Activated CD8-positive, alpha-beta T cell treated with anti-CD3 and anti-CD28 coated beads for 36 hours (primary cell): ENCODE results near the gene ITPR1. TPM values are rescaled to one million over a fixed set of nuclear protein-coding genes. Genes with fewer than 3 reads are reported as not detected.
A peak's percentile ranks its signal among the peaks of the same experiment; 100 is the strongest.

ENCODE experiments used
- ATAC-seq: fragments of 200-7000 bp; cut with Tn5 transposase; one replicate; pipeline ENCODE4 v1.10.0; 2021; ENCODE audit warnings: mild to moderate bottlenecking, moderate library complexity
- CTCF ChIA-PET: fragments of 350-600 bp; sonication (Branson Sonifier 250); formaldehyde crosslinking; loops from one replicate; lab custom pipeline; 2021; ENCODE audit warnings: antibody characterized with exemption; lab: Charles Lee
- POLR2A ChIA-PET: fragments of 350-600 bp; sonication (Branson Sonifier 250); formaldehyde crosslinking; loops from one replicate; lab custom pipeline; 2021; ENCODE audit warnings: antibody characterized with exemption; lab: Charles Lee
- DNase-seq: peaks from one replicate; pipeline ENCODE4 v3.0.0-alpha.2; 2020
- H3K27ac Mint-ChIP-seq: one replicate; pipeline ENCODE4 v1.8.0; 2021; ENCODE audit warnings: mild to moderate bottlenecking, mixed read lengths
- H3K27me3 Mint-ChIP-seq: one replicate; pipeline ENCODE4 v1.8.0; 2021; ENCODE audit warnings: mixed read lengths
- H3K36me3 Mint-ChIP-seq: one replicate; pipeline ENCODE4 v1.8.0; 2021; ENCODE audit warnings: low read depth, mixed read lengths
- H3K4me1 Mint-ChIP-seq: one replicate; pipeline ENCODE4 v1.8.0; 2021; ENCODE audit warnings: low read depth, mixed read lengths
- H3K4me3 Mint-ChIP-seq: one replicate; pipeline ENCODE4 v1.8.0; 2021; ENCODE audit warnings: mild to moderate bottlenecking, moderate library complexity, mixed read lengths
- H3K9me3 Mint-ChIP-seq: one replicate; pipeline ENCODE4 v1.8.0; 2021; ENCODE audit warnings: mixed read lengths
- intact Hi-C: fragments of 100-400 bp; cut with micrococcal nuclease; formaldehyde crosslinking; loops from one replicate; pipeline ENCODE4 v1.10.0; 2022
- total RNA-seq, 2 experiments: library from RNA; stranded (reverse); gene quantifications; one replicate each; pipeline ENCODE4 v1.2.3, GENCODE V29; 2021
- TF ChIP-seq, protein P1 (sequence below): fragments of 200-600 bp; IDR thresholded peaks from one replicate; pipeline ENCODE4 v1.8.0; 2022; ENCODE audit warnings: antibody characterized with exemption, mild to moderate bottlenecking

ITPR1 gene
- total RNA-seq, 2 experiments from 2014 or later, result 93.9 to 98.2 TPM

- Mint-ChIP-seq H3K27me3 (no peaks in the 10 kb centered on the region), H3K9me3 (no peaks in the 10 kb centered on the region), H3K4me3 (no peak overlapping the region), H3K4me1 (no peaks in the 10 kb centered on the region), H3K27ac (no peak overlapping the region), H3K36me3 (peaks cover 53% of the 10 kb centered on the region)
- intact Hi-C loops, result no loop called here
- ChIA-PET CTCF (interaction anchor here (1.8 kb wide), 1 partner anchor 10 kb away, joined by 7 read pairs; no protein-coding TSS in a partner anchor), POLR2A (interaction anchor here (1.3 kb wide), 1 partner anchor 10 kb away, joined by 4 read pairs; no protein-coding TSS in a partner anchor)
- no peak for ATAC-seq
- TF ChIP-seq, protein P1, sequence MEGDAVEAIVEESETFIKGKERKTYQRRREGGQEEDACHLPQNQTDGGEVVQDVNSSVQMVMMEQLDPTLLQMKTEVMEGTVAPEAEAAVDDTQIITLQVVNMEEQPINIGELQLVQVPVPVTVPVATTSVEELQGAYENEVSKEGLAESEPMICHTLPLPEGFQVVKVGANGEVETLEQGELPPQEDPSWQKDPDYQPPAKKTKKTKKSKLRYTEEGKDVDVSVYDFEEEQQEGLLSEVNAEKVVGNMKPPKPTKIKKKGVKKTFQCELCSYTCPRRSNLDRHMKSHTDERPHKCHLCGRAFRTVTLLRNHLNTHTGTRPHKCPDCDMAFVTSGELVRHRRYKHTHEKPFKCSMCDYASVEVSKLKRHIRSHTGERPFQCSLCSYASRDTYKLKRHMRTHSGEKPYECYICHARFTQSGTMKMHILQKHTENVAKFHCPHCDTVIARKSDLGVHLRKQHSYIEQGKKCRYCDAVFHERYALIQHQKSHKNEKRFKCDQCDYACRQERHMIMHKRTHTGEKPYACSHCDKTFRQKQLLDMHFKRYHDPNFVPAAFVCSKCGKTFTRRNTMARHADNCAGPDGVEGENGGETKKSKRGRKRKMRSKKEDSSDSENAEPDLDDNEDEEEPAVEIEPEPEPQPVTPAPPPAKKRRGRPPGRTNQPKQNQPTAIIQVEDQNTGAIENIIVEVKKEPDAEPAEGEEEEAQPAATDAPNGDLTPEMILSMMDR, result no peak
- no peak for DNase-seq
These were observed 171.3 kb downstream of the ITPR1 start for GRCh38 chr3:4664412-4664811.

- TF ChIP-seq, protein P1, result no peak
- no peak for DNase-seq
- Mint-ChIP-seq H3K4me1 (no peaks in the 10 kb centered on the region), H3K27me3 (no peaks in the 10 kb centered on the region), H3K27ac (no peak overlapping the region), H3K9me3 (no peaks in the 10 kb centered on the region), H3K4me3 (no peak overlapping the region), H3K36me3 (peaks cover 61% of the 10 kb centered on the region)
- ChIA-PET POLR2A (interaction anchor here (1.3 kb wide), 1 partner anchor 9 kb away, joined by 4 read pairs; no protein-coding TSS in a partner anchor), CTCF (interaction anchor here (0.9 to 1.8 kb wide), 2 partner anchors 9 to 14 kb away, joined by 3 to 7 read pairs; no protein-coding TSS in a partner anchor)
- intact Hi-C loops, result no loop called here
- ATAC-seq, result no peak
These were observed 172.0 kb downstream of the ITPR1 start for GRCh38 chr3:4665197-4665596.

DNA sequence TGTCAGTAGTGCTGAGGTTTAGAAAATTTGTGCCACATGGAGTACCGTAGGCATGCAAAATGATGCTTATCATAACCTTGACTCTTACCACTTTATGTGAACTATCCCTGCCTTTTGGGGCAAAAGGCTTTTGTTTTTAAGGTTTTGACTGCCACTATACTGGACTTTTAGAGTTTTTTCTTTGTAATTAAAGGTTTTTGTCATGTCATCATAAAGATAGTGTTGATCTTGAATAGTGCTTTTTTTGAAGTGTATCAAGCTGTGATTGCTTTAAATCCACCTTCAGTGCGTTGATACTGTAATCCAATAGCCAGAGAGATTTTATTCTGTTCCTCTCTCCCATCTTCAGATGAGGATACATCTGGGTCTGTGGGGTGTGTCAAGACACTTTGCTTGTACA is 172.9 kb downstream of the ITPR1 start:
- CTCF ChIA-PET, result no interaction called here
- TF ChIP-seq, protein P1, result no peak
- no peaks in the 10 kb centered on the region for H3K4me1 Mint-ChIP-seq
- no peak for DNase-seq
- POLR2A ChIA-PET, result no interaction called here
- peaks cover 69% of the 10 kb centered on the region for H3K36me3 Mint-ChIP-seq
- H3K9me3 Mint-ChIP-seq, result no peaks in the 10 kb centered on the region
- no peak overlapping the region for H3K27ac Mint-ChIP-seq
- no peak overlapping the region for H3K4me3 Mint-ChIP-seq
- intact Hi-C loops, result no loop called here
- no peak for ATAC-seq
- no peaks in the 10 kb centered on the region for H3K27me3 Mint-ChIP-seq

GRCh38 chr3:4670352-4670751 is 177.2 kb downstream of the ITPR1 start:
- intact Hi-C loops, result no loop called here
- Mint-ChIP-seq H3K36me3 (peaks cover 62% of the 10 kb centered on the region), H3K9me3 (no peaks in the 10 kb centered on the region), H3K4me3 (no peak overlapping the region), H3K4me1 (no peaks in the 10 kb centered on the region), H3K27ac (no peak overlapping the region), H3K27me3 (no peaks in the 10 kb centered on the region)
- ChIA-PET CTCF (interaction anchor here (1.4 to 1.8 kb wide), 4 partner anchors 10 to 41 kb away, joined by 3 to 7 read pairs (median 4); no protein-coding TSS in a partner anchor), POLR2A (no interaction called here)
- TF ChIP-seq, protein P1, result peak; percentile 40
- DNase-seq (peak; percentile 21), ATAC-seq (no peak)

DNA sequence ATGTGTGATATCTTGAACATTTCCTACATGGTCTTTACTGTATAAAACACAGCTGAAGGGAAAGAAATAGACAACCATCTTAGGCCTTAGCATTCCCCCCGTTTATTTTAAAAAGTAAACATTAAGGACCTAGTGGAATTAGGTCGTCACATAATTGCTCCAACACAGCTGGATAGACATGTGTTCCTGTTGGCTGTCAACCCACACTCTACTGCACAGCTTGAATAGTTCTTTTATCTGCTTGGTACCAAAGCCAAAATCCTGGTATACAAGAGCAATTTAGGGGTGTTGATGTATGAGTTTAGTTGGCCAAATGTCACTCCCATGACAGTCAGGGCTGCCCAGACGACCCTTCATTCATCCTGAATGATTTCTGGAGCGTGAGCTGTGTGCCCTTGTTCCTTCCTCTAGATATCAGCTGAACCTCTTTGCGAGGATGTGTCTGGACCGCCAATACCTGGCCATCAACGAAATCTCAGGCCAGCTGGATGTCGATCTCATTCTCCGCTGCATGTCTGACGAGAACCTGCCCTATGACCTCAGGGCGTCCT is 179.7 kb downstream of the ITPR1 start:
- intact Hi-C loops, result no loop called here
- Mint-ChIP-seq H3K9me3 (no peaks in the 10 kb centered on the region), H3K27ac (no peak overlapping the region), H3K4me3 (no peak overlapping the region), H3K27me3 (no peaks in the 10 kb centered on the region), H3K4me1 (no peaks in the 10 kb centered on the region), H3K36me3 (peaks cover 58% of the 10 kb centered on the region)
- TF ChIP-seq, protein P1, result no peak
- ChIA-PET CTCF (interaction anchor here (1.1 kb wide), 1 partner anchor 39 kb away, joined by 3 read pairs; no protein-coding TSS in a partner anchor), POLR2A (no interaction called here)
- ATAC-seq, result no peak
- no peak for DNase-seq
